Measurements from ENCODE around the gene SORCS2.

SORCS2 gene

DNA sequence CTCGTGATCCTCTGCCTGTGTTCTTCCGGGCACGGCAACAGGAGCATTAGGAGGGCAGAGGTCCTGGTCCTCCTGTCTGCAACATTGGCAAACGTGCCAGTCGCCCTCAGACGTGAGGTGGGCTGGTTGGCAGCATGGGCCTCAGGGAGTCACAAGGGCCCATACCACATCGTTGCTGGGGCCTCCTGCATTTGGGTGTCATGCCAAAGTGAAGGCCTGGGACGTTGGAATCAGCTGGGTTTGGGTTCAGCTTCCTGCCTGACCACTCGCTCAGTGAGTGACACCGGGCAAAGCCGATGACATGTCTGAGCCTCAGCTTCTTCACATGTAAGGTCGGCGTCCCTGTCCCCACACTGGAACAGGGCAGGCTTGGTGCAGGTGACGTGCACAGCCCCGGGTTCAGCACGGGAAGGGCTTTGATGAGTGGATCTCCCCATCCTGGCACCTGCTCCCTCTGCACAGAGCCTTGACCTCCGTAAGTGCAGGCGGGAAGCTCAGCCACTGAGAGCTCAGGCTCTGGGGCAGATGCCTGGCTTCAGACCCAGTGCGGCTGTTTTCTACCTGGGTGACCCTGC lies 150.8 kb downstream of the SORCS2 start:
- H3K36me3 ChIP-seq (replicated peaks; ENCODE audit: low read depth, low read length): no peaks in the 10 kb centered on the region
- H4K20me1 ChIP-seq (ENCODE audit: insufficient read depth, low read length): no peaks in the 10 kb centered on the region
- H2AFZ ChIP-seq (ENCODE audit: low read depth, low read length): no peak overlapping the region
- H3K27me3 ChIP-seq (ENCODE audit: low read depth, low read length): no peaks in the 10 kb centered on the region
- H3K79me2 ChIP-seq (ENCODE audit: low read length): no peaks in the 10 kb centered on the region
- H3K4me3 ChIP-seq (ENCODE audit: low read length): no peak overlapping the region
- TF ChIP-seq EZH2phosphoT487 (IDR thresholded peaks at IDR 0.05; ENCODE audit: low read depth): no peak
- TF ChIP-seq, protein P1, sequence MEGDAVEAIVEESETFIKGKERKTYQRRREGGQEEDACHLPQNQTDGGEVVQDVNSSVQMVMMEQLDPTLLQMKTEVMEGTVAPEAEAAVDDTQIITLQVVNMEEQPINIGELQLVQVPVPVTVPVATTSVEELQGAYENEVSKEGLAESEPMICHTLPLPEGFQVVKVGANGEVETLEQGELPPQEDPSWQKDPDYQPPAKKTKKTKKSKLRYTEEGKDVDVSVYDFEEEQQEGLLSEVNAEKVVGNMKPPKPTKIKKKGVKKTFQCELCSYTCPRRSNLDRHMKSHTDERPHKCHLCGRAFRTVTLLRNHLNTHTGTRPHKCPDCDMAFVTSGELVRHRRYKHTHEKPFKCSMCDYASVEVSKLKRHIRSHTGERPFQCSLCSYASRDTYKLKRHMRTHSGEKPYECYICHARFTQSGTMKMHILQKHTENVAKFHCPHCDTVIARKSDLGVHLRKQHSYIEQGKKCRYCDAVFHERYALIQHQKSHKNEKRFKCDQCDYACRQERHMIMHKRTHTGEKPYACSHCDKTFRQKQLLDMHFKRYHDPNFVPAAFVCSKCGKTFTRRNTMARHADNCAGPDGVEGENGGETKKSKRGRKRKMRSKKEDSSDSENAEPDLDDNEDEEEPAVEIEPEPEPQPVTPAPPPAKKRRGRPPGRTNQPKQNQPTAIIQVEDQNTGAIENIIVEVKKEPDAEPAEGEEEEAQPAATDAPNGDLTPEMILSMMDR (IDR thresholded peaks at IDR 0.05; ENCODE audit: low read depth, low read length): no peak
- H3K27ac ChIP-seq (ENCODE audit: low read length): no peak overlapping the region
- H3K9me3 ChIP-seq (ENCODE audit: insufficient read depth, low read length): no peaks in the 10 kb centered on the region
- no peak overlapping the region for H3K9ac ChIP-seq (ENCODE audit: low read length)
- no peak overlapping the region for H3K4me2 ChIP-seq (ENCODE audit: low read length)
- no peaks in the 10 kb centered on the region for H3K4me1 ChIP-seq (ENCODE audit: low read length)

- no peak overlapping the region for H3K9ac ChIP-seq (ENCODE audit: low read length)
These were observed 151.6 kb downstream of the SORCS2 start for GRCh38 chr4:7343950-7344349.

GRCh38 chr4:7344636-7345155 lies 152.4 kb downstream of the SORCS2 start:
- no peak overlapping the region for H2AFZ ChIP-seq (ENCODE audit: low read depth, low read length)
- no peaks in the 10 kb centered on the region for H3K79me2 ChIP-seq (ENCODE audit: low read length)
- H3K27me3 ChIP-seq (ENCODE audit: low read depth, low read length): no peaks in the 10 kb centered on the region
- no peak overlapping the region for H3K9ac ChIP-seq (ENCODE audit: low read length)
- H3K27ac ChIP-seq (ENCODE audit: low read length): no peak overlapping the region
- H3K9me3 ChIP-seq (ENCODE audit: insufficient read depth, low read length): no peaks in the 10 kb centered on the region
- H3K4me3 ChIP-seq (ENCODE audit: low read length): no peak overlapping the region
- no peaks in the 10 kb centered on the region for H3K36me3 ChIP-seq (replicated peaks; ENCODE audit: low read depth, low read length)
- no peaks in the 10 kb centered on the region for H4K20me1 ChIP-seq (ENCODE audit: insufficient read depth, low read length)
- TF ChIP-seq EZH2phosphoT487 (IDR thresholded peaks at IDR 0.05; ENCODE audit: low read depth): no peak
- TF ChIP-seq, protein P1 (IDR thresholded peaks at IDR 0.05; ENCODE audit: low read depth, low read length): no peak
- H3K4me1 ChIP-seq (ENCODE audit: low read length): no peaks in the 10 kb centered on the region
- no peak overlapping the region for H3K4me2 ChIP-seq (ENCODE audit: low read length)

More at GRCh38 chr4:7343950-7344349, 151.6 kb downstream of the SORCS2 start:
- Histone ChIP-seq H2AFZ (ENCODE audit: low read depth, low read length) (no peak overlapping the region), H4K20me1 (ENCODE audit: insufficient read depth, low read length) (no peaks in the 10 kb centered on the region), H3K27ac (ENCODE audit: low read length) (no peak overlapping the region), H3K4me3 (ENCODE audit: low read length) (no peak overlapping the region), H3K27me3 (ENCODE audit: low read depth, low read length) (no peaks in the 10 kb centered on the region), H3K36me3 (replicated peaks; ENCODE audit: low read depth, low read length) (no peaks in the 10 kb centered on the region), H3K9me3 (ENCODE audit: insufficient read depth, low read length) (no peaks in the 10 kb centered on the region), H3K79me2 (ENCODE audit: low read length) (no peaks in the 10 kb centered on the region), H3K4me2 (ENCODE audit: low read length) (no peak overlapping the region), H3K4me1 (ENCODE audit: low read length) (no peaks in the 10 kb centered on the region)
- TF ChIP-seq EZH2phosphoT487 (IDR thresholded peaks at IDR 0.05; ENCODE audit: low read depth): no peak
- TF ChIP-seq, protein P1 (IDR thresholded peaks at IDR 0.05; ENCODE audit: low read depth, low read length): no peak

DNA sequence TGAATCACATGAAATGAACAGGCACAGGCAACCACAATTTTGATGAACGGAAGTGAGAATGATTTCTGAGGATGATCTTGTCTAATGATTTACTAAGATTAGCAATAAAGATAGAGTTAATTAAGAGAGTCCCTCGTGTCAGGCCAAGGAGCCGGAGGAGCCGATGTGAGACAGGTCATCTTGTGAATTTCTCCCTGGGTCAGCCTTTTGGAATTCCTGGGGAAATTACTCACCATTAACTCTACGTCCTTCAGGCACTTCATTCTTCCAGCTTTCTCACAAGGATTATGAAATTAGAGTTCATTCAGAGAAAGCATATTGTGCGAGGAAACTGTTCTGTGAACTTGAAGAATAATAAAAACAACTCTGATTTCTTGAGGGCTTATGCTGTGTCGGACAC lies 155.6 kb downstream of the SORCS2 start:
- Histone ChIP-seq H3K36me3 (replicated peaks; ENCODE audit: low read depth, low read length) (no peaks in the 10 kb centered on the region), H2AFZ (ENCODE audit: low read depth, low read length) (no peak overlapping the region), H3K4me1 (ENCODE audit: low read length) (no peaks in the 10 kb centered on the region), H3K9ac (ENCODE audit: low read length) (no peak overlapping the region), H3K27me3 (ENCODE audit: low read depth, low read length) (no peaks in the 10 kb centered on the region; the same call in 1 of the 2 replicates), H3K9me3 (ENCODE audit: insufficient read depth, low read length) (no peaks in the 10 kb centered on the region), H3K4me2 (ENCODE audit: low read length) (no peak overlapping the region), H3K27ac (ENCODE audit: low read length) (no peak overlapping the region), H3K4me3 (ENCODE audit: low read length) (no peak overlapping the region), H4K20me1 (ENCODE audit: insufficient read depth, low read length) (no peaks in the 10 kb centered on the region), H3K79me2 (ENCODE audit: low read length) (no peaks in the 10 kb centered on the region)
- TF ChIP-seq, protein P1 (IDR thresholded peaks at IDR 0.05; ENCODE audit: low read depth, low read length): no peak
- TF ChIP-seq EZH2phosphoT487 (IDR thresholded peaks at IDR 0.05; ENCODE audit: low read depth): no peak
